K562 (cell line): ENCODE results near the gene SLITRK3. TPM values are rescaled to one million over a fixed set of nuclear protein-coding genes. Genes with fewer than 3 reads are reported as not detected.

Source experiments
- ATAC-seq: fragments of 200-7000 bp; cut with Tn5 transposase; 3 replicates; pipeline ENCODE4 v1.9.1; 2020; ENCODE audit warnings: moderate library complexity
- BruUV-seq: library from RNA; stranded (reverse); fragments of 400-500 nt; replicated peaks from 2 replicates; lab custom pipeline; 2021; lab: Mats Ljungman, UMichigan
- CTCF ChIA-PET: fragments of 300-600 bp; formaldehyde crosslinking; extraction: SDS; loops from one replicate; lab custom pipeline; 2021; ENCODE audit warnings: low intra/inter-chr PET ratio; lab: Yijun Ruan, JAX
- POLR2A ChIA-PET: fragments of 300-600, 350-650 bp; sonication (Branson Sonifier 250); formaldehyde crosslinking; extraction: SDS; loops from one replicate; lab custom pipeline; 2021; ENCODE audit warnings: antibody characterized with exemption, inconsistent platforms; lab: Yijun Ruan, JAX
- DNase-seq, 4 experiments: peaks; one replicate each; pipeline versions ENCODE4 v3.0.0 to v3.0.0-alpha.2; 2011 to 2018; ENCODE audit warnings: low spot score in 3 of 4, mixed read lengths in 3 of 4; ENCODE audit errors: extremely low read depth in 1 of 4
- FAIRE-seq: peaks from 2 replicates; lab custom pipeline; 2011; peaks lifted over from hg19 to GRCh38; lab: Jason Lieb, UNC
- H2AFZ ChIP-seq: 2 replicates; pipeline ENCODE4 v1.6.0; 2011; ENCODE audit warnings: low read depth, low read length, control low read depth, inconsistent platforms
- H3K27ac ChIP-seq: fragments of 200-600 bp; 3 replicates; pipeline ENCODE4 v1.8.0; 2011; ENCODE audit warnings: low read depth, mild to moderate bottlenecking, control low read depth, inconsistent platforms, low read length, moderate library complexity, mixed read lengths; ENCODE audit errors: extremely low read depth
- H3K27me3 ChIP-seq, 2 experiments: fragments of 300-600 bp in 1 of 2; 2 replicates in 1 of 2; 3 replicates in 1 of 2; pipeline versions ENCODE4 v1.6.0 to v1.8.0; 2011; ENCODE audit warnings: inconsistent platforms in 2 of 2, low read length in 2 of 2, mild to moderate bottlenecking in 1 of 2, mixed read lengths in 1 of 2, moderate library complexity in 1 of 2; ENCODE audit not compliant: control insufficient read depth in 2 of 2, insufficient read depth in 2 of 2
- H3K36me3 ChIP-seq: fragments of 300-600 bp; 3 replicates; pipeline ENCODE4 v1.8.0; 2011; ENCODE audit warnings: mild to moderate bottlenecking, low read length, inconsistent platforms; ENCODE audit not compliant: control insufficient read depth, insufficient read depth
- H3K4me1 ChIP-seq, 2 experiments: fragments of 200-600 bp in 1 of 2; replicated peaks in 1 of 2; 2 replicates in 1 of 2; 3 replicates in 1 of 2; pipeline versions ENCODE4 v1.5.1 to v1.8.0; 2011; ENCODE audit warnings: inconsistent platforms in 2 of 2, low read length in 2 of 2, mild to moderate bottlenecking in 1 of 2, mixed read lengths in 1 of 2, moderate library complexity in 1 of 2; ENCODE audit not compliant: control insufficient read depth in 2 of 2, insufficient read depth in 2 of 2
- H3K4me2 ChIP-seq: 2 replicates; pipeline ENCODE4 v1.6.1; 2011; ENCODE audit warnings: low read length, control low read depth, inconsistent platforms, mixed read lengths; ENCODE audit not compliant: insufficient read depth
- H3K4me3 ChIP-seq: fragments of 200-600 bp; sonication (generic), shearing (Covaris generic); 2 replicates; pipeline ENCODE4 v1.5.1; 2016; ENCODE audit warnings: control low read depth, inconsistent platforms
- H3K79me2 ChIP-seq: fragments of 200-600 bp; 3 replicates; pipeline ENCODE4 v1.8.0; 2011; ENCODE audit warnings: low read length, inconsistent platforms; ENCODE audit not compliant: control insufficient read depth, insufficient read depth
- H3K9ac ChIP-seq, 2 experiments: 2 replicates each; pipeline versions ENCODE4 v1.6.0 to v1.6.1; 2011; ENCODE audit warnings: low read depth in 2 of 2, low read length in 2 of 2, control low read depth in 1 of 2, inconsistent platforms in 1 of 2, mild to moderate bottlenecking in 1 of 2, mixed read lengths in 1 of 2; ENCODE audit not compliant: insufficient read depth in 1 of 2
- H3K9me1 ChIP-seq: one replicate; pipeline ENCODE4 v1.6.0; 2011; ENCODE audit warnings: inconsistent platforms, mild to moderate bottlenecking, low read length, moderate library complexity; ENCODE audit not compliant: control insufficient read depth, insufficient read depth
- H3K9me3 ChIP-seq: replicated peaks from 2 replicates; pipeline ENCODE4 v1.5.1; 2011; ENCODE audit warnings: low read depth, low read length, inconsistent platforms; ENCODE audit not compliant: control insufficient read depth, insufficient read depth
- H4K20me1 ChIP-seq: replicated peaks from 2 replicates; pipeline ENCODE4 v1.6.1; 2011; ENCODE audit warnings: low read length, inconsistent platforms, mixed read lengths; ENCODE audit not compliant: control insufficient read depth, insufficient read depth
- CREB5 ChIP-seq: fragments of 250-450 bp; sonication (Bioruptor Pico); IDR thresholded peaks from 2 replicates; pipeline ENCODE4 v1.5.0; 2020; ENCODE audit warnings: mild to moderate bottlenecking
- ETV6 ChIP-seq, 3 experiments: fragments of 150-350 bp in 1 of 3; sonication (generic) in 1 of 3; formaldehyde crosslinking in 1 of 3; IDR thresholded peaks; 2 replicates each; pipeline versions ENCODE4 v1.6.1 to v1.8.0; 2014 to 2022; ENCODE audit warnings: borderline replicate concordance in 2 of 3, low read depth in 2 of 3, antibody characterized with exemption in 1 of 3, low read length in 1 of 3, mild to moderate bottlenecking in 1 of 3, missing genetic modification reagents in 1 of 3
- FOXK1 ChIP-seq: sonication (generic); formaldehyde crosslinking; IDR thresholded peaks from 2 replicates; pipeline ENCODE4 v1.8.0; 2022; ENCODE audit warnings: missing genetic modification reagents, mild to moderate bottlenecking, borderline replicate concordance
- KAT8 ChIP-seq: fragments of 450-650 bp; IDR thresholded peaks from 2 replicates; pipeline ENCODE4 v1.6.1; 2016; ENCODE audit warnings: low read depth, mild to moderate bottlenecking
- NCOA1 ChIP-seq: fragments of 450-650 bp; IDR thresholded peaks from 2 replicates; pipeline ENCODE4 v1.6.1; 2016; ENCODE audit warnings: low read depth
- PTTG1 ChIP-seq: fragments of 450-650 bp; IDR thresholded peaks from 2 replicates; pipeline ENCODE4 v1.6.1; 2016; ENCODE audit warnings: low read depth, mild to moderate bottlenecking, missing genetic modification characterization, missing compliant biosample characterization
- SP1 ChIP-seq: sonication (generic); formaldehyde crosslinking; IDR thresholded peaks from 2 replicates; pipeline ENCODE4 v1.8.1; 2022; ENCODE audit warnings: mild to moderate bottlenecking, missing genetic modification reagents
- TCF7 ChIP-seq: sonication (generic); IDR thresholded peaks from 2 replicates; pipeline ENCODE4 v1.6.1; 2016; ENCODE audit warnings: antibody characterized with exemption, borderline replicate concordance
- ZFP36 ChIP-seq: fragments of 150-350 bp; IDR thresholded peaks from 2 replicates; pipeline ENCODE4 v1.6.1; 2018; ENCODE audit warnings: low read length, low read depth; ENCODE audit not compliant: partially characterized antibody
- ZNF263 ChIP-seq: sonication (generic); formaldehyde crosslinking; IDR thresholded peaks from 2 replicates; pipeline ENCODE4 v1.8.0; 2022; ENCODE audit warnings: mild to moderate bottlenecking, missing genetic modification reagents, borderline replicate concordance
- ZNF717 ChIP-seq: fragments of 250-450 bp; sonication (Bioruptor Pico); IDR thresholded peaks from 2 replicates; pipeline ENCODE4 v1.5.0; 2021
- WGBS: fragments of 100-300 bp; shearing (Covaris generic); methylation state at CpG from one replicate; pipeline ENCODE4 v1.1.6; 2016; ENCODE audit warnings: low coverage, mixed read lengths; ENCODE audit not compliant: insufficient coverage; ENCODE audit errors: missing lambda C conversion rate; 5-methylcytosine and 5-hydroxymethylcytosine counted together
- in situ Hi-C: fragments of 300-500 bp; cut with MboI; formaldehyde crosslinking; loops from 4 replicates; pipeline ENCODE4 v1.15.0; 2018; ENCODE audit warnings: inconsistent platforms, mixed read lengths
- intact Hi-C: fragments of 100-400 bp; cut with micrococcal nuclease; formaldehyde crosslinking; loops from 2 replicates; pipeline ENCODE4 v1.14.2; 2022
- polyA plus RNA-seq, 8 experiments: library from polyadenylated mRNA; depleted of rRNA in 4 of 8; stranded (reverse) in 5 of 8; unstranded in 3 of 8; fragments of >200 nt; fragmentation: Nextera tagmentation in 2 of 8; fragmentation: Illumina TruSeq in 1 of 8; extraction: Ambion mirVana in 2 of 8; extraction: Trizol in 1 of 8; gene quantifications; 2 replicates each; pipeline versions ENCODE4 v1.2.1 to v1.2.3, GENCODE V29; 2011 to 2014; ENCODE audit warnings: inconsistent platforms in 1 of 8, missing spikeins in 1 of 8
- total RNA-seq, 7 experiments: library from RNA; depleted of rRNA in 6 of 7; stranded (reverse); fragments of >200 nt in 6 of 7; fragmentation: Illumina TruSeq in 2 of 7; extraction: Trizol in 2 of 7; gene quantifications; 2 replicates each; pipeline versions ENCODE4 v1.2.1 to v1.2.3, GENCODE V29; 2011 to 2021; ENCODE audit warnings: low replicate concordance in 1 of 7

Gene SLITRK3
- total and polyA plus RNA-seq, 9 of the 15 experiments (the other 6 are each of a cell fraction or from before 2014, with no cell fraction given): not detected

GRCh38 chr3:165156757-165157420 is 39.3 kb downstream of the SLITRK3 start (continued):
- TF ChIP-seq CREB5 (CRISPR knock-in tag): no peak

GRCh38 chr3:165148876-165149441 is 47.2 kb downstream of the SLITRK3 start:
- Histone ChIP-seq H3K4me1 (no peaks in the 10 kb centered on the region), H3K4me3 (no peak overlapping the region), H3K9me3 (no peaks in the 10 kb centered on the region), H3K9ac (no peak overlapping the region), H3K36me3 (no peaks in the 10 kb centered on the region), H2AFZ (no peak overlapping the region), H3K9me1 (no peaks in the 10 kb centered on the region), H3K27me3 (no peaks in the 10 kb centered on the region), H3K27ac (no peak overlapping the region), H3K4me2 (no peak overlapping the region), H3K79me2 (no peaks in the 10 kb centered on the region), H4K20me1 (no peaks in the 10 kb centered on the region)
- in situ Hi-C loops: no loop called here
- TF ChIP-seq TCF7 (no peak), ZNF263 (no peak), ZNF717 (CRISPR knock-in tag) (no peak), NCOA1 (no peak), ZFP36 (no peak), PTTG1 (no peak), ETV6 (IDR thresholded peaks at IDR 0.05; ENCODE audit: borderline replicate concordance in 1 of 2, low read depth in 2 of 2, low read length in 1 of 2) (no peak), ETV6 (CRISPR knock-in tag; IDR thresholded peaks at IDR 0.05; ENCODE audit: borderline replicate concordance) (no peak), FOXK1 (CRISPR knock-in tag) (no peak), KAT8 (no peak), SP1 (CRISPR knock-in tag) (no peak)
- ChIA-PET CTCF (no interaction called here), POLR2A (no interaction called here)
- WGBS: 1% methylated on average over 4 of the region's 4 CpGs
- ATAC-seq (no peak), FAIRE-seq (no peak), DNase-seq (no peak)
- no TSS peak for BruUV-seq
- intact Hi-C loops: no loop called here
